NCI-H2029 (cell line): Measurements from ENCODE around the gene GEMIN2.
"Not testable (repeated sequence)": the region's sequence is repeated elsewhere in the genome, so short reads cannot be mapped to it uniquely, and the experiment has no call there.

Experiments used
- DNase-seq: peaks from one replicate; lab custom pipeline; 2025; lab: John Stamatoyannopoulos, UW

The GEMIN2 gene

DNA sequence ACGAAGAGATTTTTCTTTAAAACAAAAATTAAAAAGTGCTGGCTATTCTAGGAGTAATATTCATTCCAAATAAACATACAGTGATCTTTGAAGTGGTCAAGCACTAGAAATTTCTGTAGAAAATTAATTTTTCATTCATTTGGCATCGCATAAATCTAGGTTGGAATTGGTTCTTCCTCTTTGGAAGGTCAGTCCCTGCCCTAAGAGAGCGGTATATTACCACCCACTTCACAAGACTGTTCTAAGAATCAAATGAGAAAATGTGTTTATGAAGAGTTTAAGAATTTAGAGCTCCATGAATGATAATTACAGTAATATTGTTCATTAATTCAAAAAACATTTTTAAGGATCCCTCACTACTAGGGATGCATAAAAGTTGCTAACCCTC lies 444 bp upstream of the GEMIN2 start:
- DNase-seq = no peak

DNA sequence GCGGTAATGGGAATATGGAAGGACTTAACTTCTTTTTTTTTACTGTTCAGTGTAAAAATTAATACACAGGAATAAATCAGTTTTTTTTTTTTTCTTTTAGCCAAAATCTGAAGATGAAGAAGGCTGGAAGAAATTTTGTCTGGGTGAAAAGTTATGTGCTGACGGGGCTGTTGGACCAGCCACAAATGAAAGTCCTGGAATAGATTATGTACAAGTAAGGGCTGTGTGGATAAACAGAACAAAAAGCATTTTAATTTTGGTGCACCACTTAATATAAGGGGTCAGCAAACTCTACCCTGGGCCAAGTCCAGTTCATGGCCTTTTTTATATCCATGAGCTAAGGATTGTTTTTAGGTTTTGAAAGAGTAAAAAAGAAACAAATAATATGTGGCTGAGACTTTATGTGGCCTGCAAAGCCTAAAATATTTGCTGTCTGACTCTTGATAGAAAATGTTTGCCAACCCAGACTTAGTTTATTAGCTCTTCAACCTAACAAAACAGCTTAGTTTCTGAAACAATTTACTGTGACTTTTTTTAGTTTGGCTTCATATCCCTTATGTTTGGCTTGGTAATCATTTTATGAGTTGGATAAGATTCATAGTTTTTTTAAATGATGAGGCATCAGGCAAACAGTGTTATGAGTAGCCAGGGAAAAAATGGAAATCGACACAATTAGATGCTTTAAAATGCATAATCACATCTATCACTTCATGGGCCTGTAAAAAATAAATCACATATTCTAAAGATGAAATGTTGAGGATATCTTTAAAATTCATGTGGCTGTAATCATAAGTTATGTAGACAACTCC lies 8.4 kb downstream of the GEMIN2 start:
- DNase-seq = no peak

DNA sequence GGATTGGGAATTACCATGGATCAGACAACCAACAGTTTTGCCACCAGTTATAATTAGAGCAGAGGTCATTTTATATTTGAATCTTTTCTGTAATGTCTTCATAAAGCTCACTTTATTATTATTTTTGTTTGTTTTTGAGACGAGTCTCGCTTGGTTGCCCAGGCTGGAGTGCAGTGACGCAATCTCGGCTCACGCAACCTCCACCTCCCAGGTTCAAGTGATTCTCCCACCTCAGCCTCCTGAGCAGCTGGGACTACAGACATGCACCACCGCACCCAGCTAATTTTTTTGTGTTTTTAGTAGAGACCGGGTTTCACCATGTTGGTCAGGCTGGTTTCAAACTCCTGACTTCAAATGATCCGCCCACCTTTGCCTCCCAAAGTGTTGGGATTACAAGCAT lies 23.7 kb downstream of the GEMIN2 start:
- not testable (repeated sequence) for DNase-seq

DNA sequence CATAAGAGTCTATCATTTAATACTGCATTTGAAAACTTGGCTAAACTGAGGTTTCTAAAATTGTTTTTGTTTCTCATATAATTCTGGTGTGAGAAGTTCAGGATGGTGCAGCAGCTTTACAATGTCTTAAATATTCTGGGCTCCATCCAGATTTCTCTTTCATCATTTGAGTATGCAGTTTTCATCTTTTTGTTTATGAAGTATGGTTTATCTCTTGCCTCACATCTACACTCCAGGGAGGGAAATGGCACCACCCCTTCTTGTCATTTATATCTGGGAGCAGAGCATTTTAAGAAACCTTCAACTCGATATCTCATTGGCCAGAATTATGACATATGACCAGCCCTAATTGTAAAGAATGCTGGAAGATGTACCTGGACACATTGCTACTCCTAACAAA lies 24.3 kb downstream of the GEMIN2 start:
- no peak for DNase-seq

DNA sequence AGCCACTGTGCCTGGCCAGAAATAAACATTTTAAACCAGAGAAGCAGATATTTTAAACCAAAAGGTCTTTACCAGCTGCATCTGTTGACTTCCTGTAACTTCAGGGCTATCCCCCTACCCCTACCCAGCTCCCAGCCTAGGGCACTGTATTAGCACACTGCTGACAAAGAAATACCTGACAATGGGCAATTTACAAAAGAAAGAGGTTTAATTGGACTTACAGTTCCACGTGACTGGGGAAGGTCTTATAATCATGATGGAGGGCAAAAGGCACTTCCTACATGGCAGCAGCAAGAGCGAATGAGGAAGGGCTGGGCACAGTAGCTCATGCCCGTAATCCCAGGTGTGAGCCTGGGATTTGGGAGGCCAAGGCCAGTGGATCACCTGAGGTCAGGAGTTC lies 26.0 kb downstream of the GEMIN2 start:
- DNase-seq = no peak

DNA sequence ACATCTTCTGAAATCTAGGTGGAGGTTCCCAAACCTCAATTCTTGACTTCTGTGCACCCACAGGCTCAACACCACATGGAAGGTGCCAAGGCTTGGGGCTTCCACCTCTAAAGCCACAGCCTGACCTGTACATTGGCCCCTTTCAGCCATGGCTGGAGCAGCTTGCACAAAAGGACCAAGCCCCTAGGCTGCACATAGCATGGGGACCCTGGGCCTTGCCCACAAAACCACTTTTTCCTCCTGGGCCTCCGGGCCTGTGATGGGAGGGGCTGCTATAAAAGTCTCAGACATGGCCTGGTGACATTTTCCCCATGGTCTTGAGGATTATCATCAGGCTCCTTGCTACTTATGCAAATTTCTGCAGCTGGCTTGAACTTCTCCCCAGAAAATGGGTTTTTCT lies 27.5 kb downstream of the GEMIN2 start:
- DNase-seq = not testable (repeated sequence)

DNA sequence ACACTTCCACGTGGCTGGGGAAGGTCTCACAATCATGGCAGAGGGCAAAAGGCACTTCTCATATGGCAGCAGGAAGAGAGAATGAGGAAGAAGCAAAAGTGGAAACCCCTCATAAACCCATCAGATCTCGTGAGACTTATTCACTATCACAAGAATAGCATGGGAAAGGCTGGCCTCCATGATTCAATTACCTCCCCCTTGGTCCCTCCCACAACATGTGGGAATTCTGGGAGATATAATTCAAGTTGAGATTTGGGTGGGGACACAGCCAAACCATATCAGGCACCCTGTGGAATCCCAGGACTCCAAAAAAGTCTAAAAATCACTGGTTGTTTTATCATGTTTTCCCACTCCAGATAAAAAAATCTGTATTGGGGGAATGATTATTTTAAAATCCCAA lies 29.1 kb downstream of the GEMIN2 start:
- DNase-seq = not testable (repeated sequence)

DNA sequence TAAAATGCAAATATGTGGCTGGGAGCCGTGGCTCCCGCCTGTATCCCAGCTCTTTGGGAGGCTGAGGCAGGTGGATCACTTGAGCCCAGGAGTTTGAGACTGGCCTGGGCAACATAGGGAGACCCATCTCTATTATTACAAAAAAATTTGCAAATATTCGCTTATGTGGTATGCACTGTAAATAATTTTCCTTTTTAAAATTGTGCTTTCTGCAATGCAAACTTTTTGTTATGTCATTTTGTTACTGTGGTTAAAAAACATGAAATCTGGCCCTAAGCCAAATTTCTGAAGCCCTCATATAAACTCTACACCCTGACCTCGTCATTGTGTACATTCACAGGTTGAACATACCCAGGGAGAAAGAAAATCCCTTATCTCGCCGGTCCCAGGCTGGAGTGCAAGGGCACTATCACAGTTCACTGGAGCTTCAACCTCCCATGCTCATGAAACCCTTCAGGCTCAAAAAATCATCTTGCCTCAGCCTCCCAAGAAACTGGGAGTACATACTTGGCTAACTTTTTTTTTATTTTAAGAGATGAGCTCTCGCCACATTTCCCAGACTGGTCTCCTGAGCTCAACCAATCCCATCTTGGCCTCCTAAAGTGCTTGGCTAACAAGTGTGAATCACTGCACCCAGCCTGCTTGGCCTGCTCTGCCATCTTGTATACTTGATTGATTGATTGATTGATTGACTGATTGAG lies 31.3 kb downstream of the GEMIN2 start:
- DNase-seq = no peak

DNA sequence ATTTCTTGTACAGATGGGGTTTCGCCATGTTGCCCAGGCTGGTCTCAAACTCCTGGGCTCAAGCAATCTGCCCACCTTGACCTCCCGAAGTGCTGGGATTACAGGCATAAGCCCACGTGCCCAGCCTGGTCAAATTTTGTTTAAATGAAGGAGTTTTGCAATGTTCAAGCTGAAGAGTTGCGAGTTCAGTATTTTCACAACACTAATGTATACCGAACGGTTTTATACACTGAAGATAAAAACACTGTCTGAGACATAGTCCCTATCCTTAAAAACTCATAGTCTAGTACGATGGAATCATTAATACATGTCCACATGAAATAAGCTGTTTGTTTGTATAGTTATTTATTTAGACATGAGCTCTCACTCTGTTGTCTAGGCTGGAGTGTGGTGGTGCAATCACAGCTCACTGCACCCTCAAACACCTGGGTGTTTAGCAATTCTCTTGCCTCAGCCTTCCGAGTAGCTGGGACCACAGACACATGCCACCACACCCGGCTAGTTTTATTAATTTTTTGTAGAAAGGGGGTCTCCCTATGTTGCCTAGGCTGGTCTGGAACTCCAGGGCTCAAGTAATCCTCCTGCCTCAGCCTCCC lies 40.6 kb downstream of the GEMIN2 start:
- DNase-seq = no peak

DNA sequence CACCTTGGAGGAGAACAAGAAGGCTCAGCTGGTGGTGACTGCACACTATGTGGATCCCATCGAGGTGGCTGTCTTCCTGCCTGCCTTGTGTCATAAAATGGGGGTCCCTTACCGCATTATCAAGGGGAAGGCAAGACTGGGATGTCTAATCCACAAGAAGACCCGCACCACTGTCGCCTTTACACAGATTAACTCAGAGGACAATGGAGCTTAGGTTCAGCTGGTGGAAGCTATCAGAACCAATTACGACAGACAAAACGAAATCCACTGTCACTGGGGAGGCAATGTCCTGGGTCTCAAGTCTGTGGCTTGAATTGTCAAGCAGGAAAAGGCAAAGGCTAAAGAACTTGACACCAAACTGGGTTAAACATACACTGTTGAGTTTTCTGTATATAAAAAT lies 43.4 kb downstream of the GEMIN2 start:
- DNase-seq = no peak

DNA sequence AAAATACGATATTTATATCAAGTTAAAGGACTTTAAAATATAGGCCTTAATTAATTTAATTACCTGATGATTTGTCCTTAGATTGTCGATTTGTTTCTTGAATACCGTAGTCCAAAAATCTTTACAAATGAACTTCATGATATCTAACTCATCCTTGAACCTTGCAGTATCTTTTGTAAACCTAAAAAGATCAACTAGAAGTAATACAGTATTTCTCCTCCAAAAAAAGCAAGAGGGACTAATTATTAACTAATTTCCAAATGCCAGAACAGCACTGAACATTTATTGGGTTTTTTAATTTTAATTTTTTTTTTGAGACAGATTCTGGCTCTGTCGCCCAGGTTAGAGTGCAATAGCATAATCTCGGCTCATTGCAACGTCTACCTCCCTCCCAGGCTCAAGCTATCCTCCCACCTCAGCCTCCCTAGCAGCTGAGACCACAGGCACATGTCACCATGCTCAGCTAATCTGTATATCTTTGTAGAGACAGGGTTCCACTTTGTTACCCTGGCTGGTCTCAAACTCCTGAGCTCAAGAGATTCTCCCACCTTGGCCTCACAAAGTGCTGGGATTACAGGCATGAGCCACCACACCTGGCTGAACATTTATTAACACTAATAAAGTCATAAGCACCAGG lies 44.2 kb downstream of the GEMIN2 start:
- no peak for DNase-seq

DNA sequence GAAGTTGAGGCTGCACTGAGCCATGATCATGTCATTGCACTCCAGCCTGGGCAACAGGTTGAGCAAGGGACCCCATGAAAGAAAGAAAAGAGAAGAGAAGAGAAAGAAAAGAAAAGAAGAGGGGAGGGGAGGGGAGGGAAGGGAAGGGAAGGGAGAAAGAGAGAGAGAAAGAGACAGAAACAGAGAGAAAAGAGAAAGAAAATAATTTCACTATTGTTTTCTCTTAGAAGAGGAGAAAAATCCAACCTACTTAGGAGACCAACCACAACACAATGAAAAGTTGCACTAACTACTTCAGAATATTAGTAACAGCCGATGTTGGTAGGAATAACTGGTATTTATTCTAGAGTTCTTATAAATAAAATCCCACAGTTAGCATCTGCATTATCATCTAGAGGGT lies 46.4 kb downstream of the GEMIN2 start:
- DNase-seq = no peak

DNA sequence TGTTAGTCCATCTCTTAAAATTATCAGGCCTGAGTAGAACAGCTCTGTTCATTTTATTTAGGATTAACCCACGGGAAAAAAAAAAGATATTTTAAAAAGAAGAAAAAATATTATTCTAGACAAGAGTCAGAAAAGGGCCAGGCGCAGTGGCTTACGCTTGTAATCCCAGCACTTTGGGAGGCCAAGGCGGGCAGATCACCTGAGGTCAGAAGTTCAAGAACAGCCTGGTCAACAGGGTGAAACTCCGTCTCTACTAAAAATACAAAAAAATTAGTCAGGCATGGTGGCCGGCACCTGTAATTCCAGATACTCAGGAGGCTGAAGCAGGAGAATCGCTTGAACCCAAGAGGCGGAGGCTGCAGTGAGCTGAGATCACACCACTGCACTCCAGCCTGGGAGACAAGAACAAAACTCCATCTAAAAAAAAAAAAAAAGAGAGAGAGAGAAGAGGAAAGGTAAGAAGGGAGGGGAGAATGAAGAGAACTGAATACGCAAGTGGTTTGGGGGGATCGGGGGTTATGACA lies 53.7 kb downstream of the GEMIN2 start:
- DNase-seq = not testable (repeated sequence)

DNA sequence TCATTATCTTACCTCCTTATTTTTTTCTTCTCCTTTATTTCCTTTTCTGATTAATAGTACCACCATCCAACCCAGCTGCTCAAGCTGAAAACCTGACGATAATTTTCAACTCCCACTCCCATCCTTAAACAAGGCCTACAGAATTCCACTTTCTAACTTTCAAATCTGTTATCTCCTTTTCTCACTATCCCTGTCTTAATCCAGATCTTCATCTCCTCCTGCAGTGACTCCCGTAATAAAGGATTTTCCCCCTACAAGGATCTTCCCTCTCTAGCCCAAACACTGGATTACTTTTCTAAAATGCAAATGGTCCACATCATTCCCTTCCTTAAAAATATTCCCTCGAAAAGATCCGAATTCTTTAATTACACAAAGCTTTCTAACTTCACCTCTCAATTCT lies 54.5 kb downstream of the GEMIN2 start:
- DNase-seq = no peak

DNA sequence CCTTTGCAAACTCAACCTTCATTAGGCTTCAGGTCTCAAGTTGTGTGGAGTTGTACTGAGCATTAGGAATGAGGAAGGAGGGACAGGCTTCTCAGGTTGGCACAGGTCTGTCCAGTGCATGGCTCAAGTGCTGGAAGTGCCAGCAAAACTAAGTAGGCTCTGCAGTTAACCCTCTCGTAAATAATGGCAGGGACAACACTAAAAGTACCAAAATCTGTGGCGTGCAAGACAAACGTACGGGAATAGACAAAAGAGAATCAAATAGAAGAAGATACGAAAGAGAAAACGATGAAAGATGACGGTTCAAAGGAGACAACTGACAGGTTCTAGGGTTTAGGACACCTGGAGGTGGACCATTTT lies 55.4 kb downstream of the GEMIN2 start:
- no peak for DNase-seq

DNA sequence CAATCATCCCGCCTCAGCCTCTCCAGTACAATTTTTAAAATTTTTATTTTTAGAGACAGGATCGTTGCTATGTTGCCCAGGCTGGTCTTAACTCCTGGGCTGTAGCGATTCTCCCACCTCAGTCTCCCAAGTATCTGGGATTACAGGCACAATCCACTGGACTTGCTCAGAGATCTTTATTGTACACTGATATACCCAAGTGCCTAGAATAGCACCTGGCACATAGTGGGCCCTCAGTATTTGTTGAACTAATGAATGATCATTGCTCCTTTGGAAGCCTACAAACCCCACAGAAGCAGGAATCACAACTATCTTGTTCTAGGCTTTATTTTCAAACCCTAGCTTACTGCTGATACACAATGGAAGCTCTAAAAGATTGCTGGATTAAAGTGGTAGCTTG lies 59.1 kb downstream of the GEMIN2 start:
- DNase-seq = no peak

DNA sequence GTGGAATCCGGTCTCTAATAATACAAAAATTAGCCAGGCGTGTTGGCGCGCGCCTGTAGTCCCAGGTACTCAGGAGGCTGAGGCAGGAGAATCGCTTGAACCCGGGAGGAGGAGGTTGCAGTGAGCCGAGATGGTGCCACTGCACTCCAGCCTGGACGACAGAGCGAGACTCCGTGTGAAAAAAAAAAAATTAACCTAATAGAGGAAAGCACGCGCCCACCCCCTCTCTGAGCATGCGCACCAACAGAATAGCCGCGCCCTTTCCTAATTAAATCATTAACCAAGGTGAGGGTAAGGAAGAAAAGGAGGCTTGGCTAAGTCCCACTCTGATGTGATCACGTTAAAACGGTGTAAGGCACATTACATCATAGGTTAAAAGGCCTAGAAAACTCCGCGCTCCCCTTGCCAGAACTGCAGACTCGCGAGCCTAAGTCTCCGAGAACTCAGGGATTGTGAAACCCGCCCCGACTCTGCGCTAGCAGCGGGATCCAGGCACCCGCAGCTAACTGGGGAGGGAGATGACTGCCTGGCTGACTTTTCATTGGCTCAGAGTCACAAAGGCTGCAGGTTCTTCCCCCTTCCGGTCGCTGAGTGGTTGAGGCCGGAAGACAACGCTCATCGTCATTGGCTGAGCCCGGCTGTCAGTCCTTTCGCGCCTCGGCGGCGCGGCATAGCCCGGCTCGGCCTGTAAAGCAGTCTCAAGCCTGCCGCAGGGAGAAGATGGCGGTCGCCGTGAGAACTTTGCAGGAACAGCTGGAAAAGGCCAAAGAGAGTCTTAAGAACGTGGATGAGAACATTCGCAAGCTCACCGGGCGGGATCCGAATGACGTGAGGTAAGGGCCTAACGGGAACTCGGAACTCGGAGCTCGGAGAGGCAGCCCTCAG lies 60.7 kb downstream of the GEMIN2 start, which contains the start of gene PNN:
PNN (plus strand) TSS at position 695 of the 885 bp plus-strand sequence; CDS start at position 721, 26 bp downstream.
- peak; percentile 100 for DNase-seq

DNA sequence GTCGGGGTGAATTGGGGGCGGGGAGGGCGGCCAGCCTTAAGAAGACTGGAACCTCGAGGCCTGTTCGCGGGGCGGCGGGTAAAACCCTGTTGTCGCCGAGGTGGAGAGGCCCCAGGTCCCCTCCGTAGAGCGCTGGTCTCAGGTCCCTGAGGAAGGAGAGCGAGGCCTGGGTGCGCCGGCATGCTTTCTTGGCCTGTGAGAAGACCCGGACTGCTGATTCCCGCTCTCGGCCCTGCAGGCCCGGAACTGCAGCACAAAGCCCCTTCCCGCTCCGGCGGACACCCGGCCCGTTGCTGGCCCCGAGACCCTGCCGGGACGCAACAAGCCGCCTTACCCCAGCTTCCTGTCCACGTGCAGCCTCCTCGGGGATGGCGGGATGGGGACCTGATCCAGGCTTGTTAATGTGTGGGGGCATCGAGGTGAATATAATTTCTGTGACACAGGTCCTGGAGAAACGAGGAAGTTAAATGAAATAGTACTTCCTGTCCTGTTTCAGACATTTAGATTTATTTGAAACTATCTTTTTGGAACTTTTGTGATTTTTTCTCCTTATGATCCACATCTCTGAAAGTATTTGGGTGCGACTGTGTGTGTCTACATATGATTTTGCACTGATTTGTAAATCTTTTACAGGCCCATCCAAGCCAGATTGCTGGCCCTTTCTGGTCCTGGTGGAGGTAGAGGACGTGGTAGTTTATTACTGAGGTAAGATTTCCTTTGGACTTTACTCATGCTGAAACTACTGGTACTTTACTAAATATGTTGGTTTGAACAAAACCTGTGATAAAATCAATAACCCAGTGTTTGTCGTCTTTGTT lies 61.5 kb downstream of the GEMIN2 start:
- peak; percentile 58 for DNase-seq

DNA sequence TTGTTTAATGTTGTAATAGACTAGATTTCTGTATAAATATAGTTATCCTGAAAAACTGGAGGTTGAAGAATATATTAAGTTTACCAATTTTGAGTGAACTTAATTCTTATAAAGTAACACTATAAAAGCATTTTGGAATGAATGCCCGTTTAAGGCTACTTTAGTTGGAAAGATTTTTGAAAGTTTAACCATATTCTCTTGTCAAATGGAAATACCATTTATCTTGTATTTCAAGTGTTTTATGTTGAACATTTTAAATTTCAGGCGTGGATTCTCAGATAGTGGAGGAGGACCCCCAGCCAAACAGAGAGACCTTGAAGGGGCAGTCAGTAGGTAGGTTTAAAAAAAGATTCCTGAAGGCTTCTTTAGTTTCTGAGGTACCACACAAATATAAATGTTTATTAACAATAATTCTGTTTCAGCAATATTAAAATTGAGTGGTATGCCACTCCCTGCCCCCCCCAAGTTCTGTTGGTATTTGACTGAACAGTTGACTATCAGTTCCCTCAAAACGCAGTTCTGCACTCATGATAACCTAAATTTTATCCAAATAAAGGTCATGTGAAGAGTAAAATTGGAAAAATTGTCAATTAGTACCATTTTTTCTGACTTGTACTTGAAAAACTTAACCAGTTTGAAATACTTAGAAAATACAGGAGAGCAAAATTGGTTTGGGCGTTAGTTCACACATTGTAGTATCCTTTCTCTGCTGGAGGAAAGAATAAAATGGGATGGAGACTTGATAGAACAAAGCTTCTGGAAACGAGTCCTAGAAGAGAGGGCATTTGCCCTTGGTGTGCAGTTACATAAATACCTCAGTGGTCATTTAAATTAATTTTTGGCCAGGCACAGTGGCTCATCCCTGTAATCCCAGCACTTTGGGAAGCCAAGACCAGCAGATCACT lies 62.4 kb downstream of the GEMIN2 start:
- no peak for DNase-seq

DNA sequence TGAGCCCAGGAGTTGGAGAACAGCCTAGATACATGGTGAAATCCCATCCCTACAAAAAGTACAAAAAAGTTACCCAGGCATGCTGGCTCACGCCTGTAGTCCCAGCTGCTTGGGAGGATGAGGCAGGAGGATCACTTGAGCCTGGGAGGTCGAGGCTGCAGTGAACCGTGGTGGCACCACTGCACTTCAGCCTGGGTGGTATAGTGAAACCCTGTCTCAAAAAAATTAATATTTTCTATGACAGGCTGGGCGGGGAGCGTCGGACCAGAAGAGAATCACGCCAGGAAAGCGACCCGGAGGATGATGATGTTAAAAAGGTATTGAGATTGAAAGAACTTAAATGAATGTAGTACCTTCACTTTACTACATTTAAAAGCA lies 63.0 kb downstream of the GEMIN2 start:
- DNase-seq = no peak
